HEK293 (cell line): ENCODE measurements around the gene FRG2.
"Not testable (repeated sequence)": the region's sequence is repeated elsewhere in the genome, so short reads cannot be mapped to it uniquely, and the experiment has no call there.

Experiments
- ATF2 ChIP-seq: fragments of 450-650 bp; formaldehyde crosslinking; IDR thresholded peaks from 2 replicates; pipeline ENCODE4 v1.5.1; 2016; ENCODE audit warnings: missing biosample characterization, missing genetic modification characterization, low read depth
- BCL11B ChIP-seq: fragments of 450-650 bp; formaldehyde crosslinking; IDR thresholded peaks from 2 replicates; pipeline ENCODE4 v1.5.1; 2016; ENCODE audit warnings: low read depth, missing biosample characterization, missing genetic modification characterization
- CTCF ChIP-seq: fragments of 450-650 bp; formaldehyde crosslinking; IDR thresholded peaks from 2 replicates; pipeline ENCODE4 v1.5.1; 2016; ENCODE audit warnings: missing biosample characterization, missing genetic modification characterization
- MZF1 ChIP-seq: fragments of 450-650 bp; formaldehyde crosslinking; IDR thresholded peaks from 2 replicates; pipeline ENCODE4 v1.5.1; 2017; ENCODE audit warnings: missing biosample characterization, missing genetic modification characterization, borderline replicate concordance
- PBX3 ChIP-seq: sonication (generic); formaldehyde crosslinking; IDR thresholded peaks from 2 replicates; pipeline ENCODE4 v1.8.1; 2022; ENCODE audit warnings: mild to moderate bottlenecking, moderate library complexity, missing genetic modification reagents
- YY1 ChIP-seq: fragments of 450-650 bp; formaldehyde crosslinking; IDR thresholded peaks from 2 replicates; pipeline ENCODE4 v1.5.1; 2018; ENCODE audit warnings: missing biosample characterization, missing genetic modification characterization
- ZFP37 ChIP-seq: fragments of 450-650 bp; formaldehyde crosslinking; IDR thresholded peaks from 2 replicates; pipeline ENCODE4 v1.5.1; 2016; ENCODE audit warnings: missing biosample characterization, missing genetic modification characterization
- ZNF121 ChIP-seq: fragments of 450-650 bp; formaldehyde crosslinking; IDR thresholded peaks from 2 replicates; pipeline ENCODE4 v1.5.1; 2016; ENCODE audit warnings: missing biosample characterization, missing genetic modification characterization
- ZNF391 ChIP-seq: fragments of 450-650 bp; formaldehyde crosslinking; IDR thresholded peaks from 2 replicates; pipeline ENCODE4 v1.5.1; 2016; ENCODE audit warnings: low read depth, missing biosample characterization, missing genetic modification characterization, borderline replicate concordance

GRCh38 chr4:190064342-190064741 lies 37.3 kb upstream of the FRG2 start, which contains the start of gene DBET:
- not testable (repeated sequence) for TF ChIP-seq ZNF391 (tag by site-specific recombination); PBX3 (CRISPR knock-in tag); MZF1 (tag by site-specific recombination); CTCF (tag by site-specific recombination); ZFP37; ATF2 (tag by site-specific recombination); YY1 (tag by site-specific recombination); ZNF121 (tag by site-specific recombination); BCL11B (tag by site-specific recombination)
